Astrocyte (in vitro differentiated cells and primary cell): ENCODE measurements around the gene TEX13B.

Source experiments
- CTCF ChIP-seq: IDR thresholded peaks from 2 replicates; pipeline ENCODE4 v1.5.1; 2011; ENCODE audit warnings: low read depth, mild to moderate bottlenecking, inconsistent platforms, low read length, moderate library complexity; ENCODE audit not compliant: insufficient read depth
- EZH2 ChIP-seq: IDR thresholded peaks from 2 replicates; pipeline ENCODE4 v1.6.1; 2012; ENCODE audit warnings: mild to moderate bottlenecking, low read length, inconsistent platforms; ENCODE audit not compliant: insufficient read depth

- TF ChIP-seq CTCF, result no peak
- TF ChIP-seq EZH2, result no peak
These were observed 45.8 kb downstream of the TEX13B start for GRCh38 chrX:107936434-107936730.
